DND-41 (cell line): ENCODE data around the gene POLR2L.

Experiments used
- ATAC-seq: fragments of 200-7000 bp; cut with Tn5 transposase; 3 replicates; pipeline ENCODE4 v1.9.1; 2021; ENCODE audit warnings: low read depth; ENCODE audit not compliant: insufficient read depth
- DNase-seq: peaks from one replicate; pipeline ENCODE4 v3.0.0-alpha.2; 2020
- H2AFZ ChIP-seq: 2 replicates; pipeline ENCODE4 v1.6.0; 2012; ENCODE audit warnings: low read depth, low read length
- H3K27ac ChIP-seq: 2 replicates; pipeline ENCODE4 v1.5.1; 2012; ENCODE audit warnings: low read length, inconsistent platforms
- H3K27me3 ChIP-seq: fragments of 200-600 bp; sonication (generic); 2 replicates; pipeline ENCODE4 v1.6.0; 2012; ENCODE audit warnings: low read length, mild to moderate bottlenecking, inconsistent platforms; ENCODE audit not compliant: insufficient read depth, poor library complexity
- H3K36me3 ChIP-seq: 2 replicates; pipeline ENCODE4 v1.5.1; 2012; ENCODE audit warnings: low read length, inconsistent platforms; ENCODE audit not compliant: insufficient read depth
- H3K4me1 ChIP-seq: 2 replicates; pipeline ENCODE4 v1.5.1; 2012; ENCODE audit warnings: mild to moderate bottlenecking, low read length; ENCODE audit not compliant: insufficient read depth
- H3K4me2 ChIP-seq: 2 replicates; pipeline ENCODE4 v1.6.0; 2012; ENCODE audit warnings: mild to moderate bottlenecking, moderate library complexity, low read length, inconsistent platforms; ENCODE audit not compliant: insufficient read depth
- H3K4me3 ChIP-seq, 2 experiments: fragments of 200-600 bp in 1 of 2; shearing (Covaris generic) in 1 of 2; 2 replicates each; pipeline ENCODE4 v1.5.1; 2012 to 2016; ENCODE audit warnings: inconsistent platforms in 2 of 2, low read length in 2 of 2, mild to moderate bottlenecking in 2 of 2, low read depth in 1 of 2, moderate library complexity in 1 of 2
- H3K79me2 ChIP-seq: 2 replicates; pipeline ENCODE4 v1.6.0; 2012; ENCODE audit warnings: low read length, inconsistent platforms; ENCODE audit not compliant: insufficient read depth
- H3K9ac ChIP-seq: 2 replicates; pipeline ENCODE4 v1.6.0; 2012; ENCODE audit warnings: low read depth, mild to moderate bottlenecking, inconsistent platforms, low read length, moderate library complexity
- H3K9me3 ChIP-seq: 2 replicates; pipeline ENCODE4 v1.5.1; 2012; ENCODE audit warnings: low read length, moderate library complexity, mild to moderate bottlenecking, inconsistent platforms; ENCODE audit not compliant: insufficient read depth, severe bottlenecking
- H4K20me1 ChIP-seq: 2 replicates; pipeline ENCODE4 v1.6.0; 2012; ENCODE audit warnings: low read length; ENCODE audit not compliant: insufficient read depth
- CTCF ChIP-seq: IDR thresholded peaks from 2 replicates; pipeline ENCODE4 v1.5.1; 2012; ENCODE audit warnings: borderline replicate concordance, low read length, moderate library complexity, mild to moderate bottlenecking; ENCODE audit not compliant: poor library complexity, severe bottlenecking; ENCODE audit errors: extremely low read depth
- EZH2 ChIP-seq: IDR thresholded peaks from 3 replicates; pipeline ENCODE4 v1.6.1; 2012; ENCODE audit warnings: borderline replicate concordance, low read depth, mild to moderate bottlenecking, moderate library complexity, low read length, inconsistent platforms; ENCODE audit not compliant: severe bottlenecking

POLR2L gene

GRCh38 chr11:855796-856195 is 13.5 kb upstream of the POLR2L start:
- Histone ChIP-seq H3K9ac (no peak overlapping the region), H4K20me1 (peaks cover 9% of the 10 kb centered on the region; the same call in 1 of the 2 replicates), H3K9me3 (no peaks in the 10 kb centered on the region), H3K4me2 (no peak overlapping the region), H3K4me3 (no peak overlapping the region), H3K4me1 (no peaks in the 10 kb centered on the region), H3K27me3 (no peaks in the 10 kb centered on the region), H3K36me3 (no peaks in the 10 kb centered on the region), H3K27ac (no peak overlapping the region), H2AFZ (no peak overlapping the region), H3K79me2 (no peaks in the 10 kb centered on the region)
- ATAC-seq (no peak), DNase-seq (no peak)
- TF ChIP-seq EZH2 (no peak), CTCF (no peak)

- Histone ChIP-seq H3K9ac (no peak overlapping the region), H3K4me1 (no peaks in the 10 kb centered on the region), H3K79me2 (no peaks in the 10 kb centered on the region), H3K36me3 (no peaks in the 10 kb centered on the region), H2AFZ (no peak overlapping the region), H3K27me3 (no peaks in the 10 kb centered on the region), H3K4me3 (no peak overlapping the region), H3K9me3 (no peaks in the 10 kb centered on the region), H4K20me1 (peaks cover 9% of the 10 kb centered on the region; the same call in 1 of the 2 replicates), H3K4me2 (no peak overlapping the region), H3K27ac (no peak overlapping the region)
- ATAC-seq: no peak
- no peak for TF ChIP-seq EZH2
- no peak for DNase-seq
Observed at GRCh38 chr11:855330-855674, 13.0 kb upstream of the POLR2L start.

DNA sequence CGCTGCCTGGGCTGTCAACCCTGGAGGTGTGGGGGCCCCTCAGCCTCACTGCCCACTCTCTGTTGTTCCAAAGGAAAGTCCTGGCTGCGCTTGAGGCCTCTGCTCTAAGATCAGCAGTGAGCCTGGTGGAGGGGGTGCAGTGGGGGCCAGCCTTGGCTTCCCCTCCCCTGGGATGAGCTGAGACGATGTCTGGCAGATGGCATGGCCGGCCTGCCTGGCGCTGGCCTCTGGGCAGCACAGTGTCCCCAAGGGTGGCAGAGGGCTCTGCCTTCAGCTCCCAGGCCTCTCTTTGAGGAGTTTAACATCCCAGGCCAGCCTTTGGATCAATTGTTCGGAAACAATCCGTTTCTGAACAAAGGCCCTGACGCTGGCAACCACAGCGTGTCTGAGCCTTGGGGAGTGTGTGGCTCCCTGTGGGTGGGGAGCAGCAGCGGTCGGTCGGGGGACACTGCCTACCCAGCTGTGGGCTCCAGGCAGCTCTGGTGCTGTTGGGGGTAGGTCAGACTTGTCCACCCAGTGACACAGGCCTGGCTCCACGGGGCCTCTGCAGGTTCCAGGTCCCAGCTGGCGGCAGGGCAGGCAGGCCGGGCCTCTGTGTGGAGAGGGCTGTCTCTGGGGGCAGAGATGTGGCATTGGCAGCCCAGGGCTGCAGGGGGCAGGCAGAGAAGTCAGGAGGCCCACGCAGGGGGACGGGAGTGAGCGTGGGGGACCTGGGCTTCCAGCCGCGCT is 12.4 kb upstream of the POLR2L start:
- Histone ChIP-seq H4K20me1 (peaks cover 9% of the 10 kb centered on the region; the same call in 1 of the 2 replicates), H3K27ac (no peak overlapping the region)
- ATAC-seq: no peak

More for the DNA sequence above, 12.4 kb upstream of the POLR2L start:
- Histone ChIP-seq H3K9ac (no peak overlapping the region), H3K27me3 (no peaks in the 10 kb centered on the region), H3K4me3 (no peak overlapping the region), H3K9me3 (no peaks in the 10 kb centered on the region), H3K79me2 (no peaks in the 10 kb centered on the region), H3K4me1 (no peaks in the 10 kb centered on the region), H2AFZ (no peak overlapping the region), H3K36me3 (no peaks in the 10 kb centered on the region), H3K4me2 (no peak overlapping the region)
- no peak for TF ChIP-seq EZH2
- TF ChIP-seq CTCF: no peak
- no peak for DNase-seq
